ENCODE results near the gene ABCC11.

The ABCC11 gene

DNA sequence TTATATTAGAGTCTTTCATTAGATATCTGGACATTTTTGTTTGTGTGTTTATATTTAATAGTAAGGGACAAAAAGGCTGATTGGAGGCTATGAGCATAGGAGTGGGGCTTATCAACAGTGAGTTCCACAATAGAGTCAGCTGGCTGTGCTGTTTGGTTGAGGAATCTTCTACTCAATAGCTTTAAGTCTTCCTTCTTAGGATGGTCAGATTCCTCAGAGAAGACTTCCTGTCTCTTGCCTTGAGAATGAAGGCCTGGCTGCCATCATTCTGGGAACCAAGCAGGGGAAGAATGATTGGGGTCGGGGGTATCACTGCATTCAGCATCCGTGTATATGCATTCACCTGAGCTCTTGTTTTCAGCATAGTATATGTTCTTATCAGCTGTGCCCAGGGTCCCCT is 31.9 kb upstream of the ABCC11 start:
- no peaks in the 10 kb centered on the region for H3K36me3 ChIP-seq (ENCODE audit: control insufficient read depth, insufficient read depth, low read length)
- no CpG with 5 or more reads among the region's 2 CpGs for WGBS (ENCODE audit: insufficient coverage, insufficient read length)
- H3K27ac ChIP-seq (ENCODE audit: low read length) = no peak overlapping the region
- H3K4me3 ChIP-seq (ENCODE audit: low read length) = no peak overlapping the region
- H3K27me3 ChIP-seq (ENCODE audit: control insufficient read depth, insufficient read depth, low read length) = no peaks in the 10 kb centered on the region
- no peaks in the 10 kb centered on the region for H3K9me3 ChIP-seq (ENCODE audit: control insufficient read depth, insufficient read depth, low read length)
- no peak for DNase-seq (ENCODE audit: low read depth, low spot score)
- no peaks in the 10 kb centered on the region for H3K4me1 ChIP-seq (ENCODE audit: control insufficient read depth, insufficient read depth, low read length)

DNA sequence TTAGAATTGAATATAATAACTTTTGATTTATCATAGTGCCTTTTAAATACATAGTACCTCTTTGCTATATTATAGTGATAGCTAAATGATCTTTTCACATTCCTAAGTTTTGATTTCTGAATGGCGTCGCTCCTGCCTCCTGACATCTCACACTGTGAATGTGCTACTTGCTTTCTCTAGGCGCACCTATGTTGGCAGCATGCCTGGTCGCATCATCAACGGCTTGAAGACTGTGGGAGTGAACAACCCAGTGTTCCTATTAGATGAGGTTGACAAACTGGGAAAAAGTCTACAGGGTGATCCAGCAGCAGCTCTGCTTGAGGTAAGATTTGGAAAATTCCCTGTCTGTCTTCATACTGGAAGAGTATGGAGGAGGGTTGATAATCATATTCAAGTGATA is 29.8 kb upstream of the ABCC11 start:
- no peak for DNase-seq (ENCODE audit: low read depth, low spot score)
- no CpG with 5 or more reads among the region's 5 CpGs for WGBS (ENCODE audit: insufficient coverage, insufficient read length)
- Histone ChIP-seq H3K4me3 (ENCODE audit: low read length) (no peak overlapping the region), H3K9me3 (ENCODE audit: control insufficient read depth, insufficient read depth, low read length) (no peaks in the 10 kb centered on the region), H3K27me3 (ENCODE audit: control insufficient read depth, insufficient read depth, low read length) (no peaks in the 10 kb centered on the region), H3K36me3 (ENCODE audit: control insufficient read depth, insufficient read depth, low read length) (no peaks in the 10 kb centered on the region), H3K27ac (ENCODE audit: low read length) (no peak overlapping the region), H3K4me1 (ENCODE audit: control insufficient read depth, insufficient read depth, low read length) (no peaks in the 10 kb centered on the region)

DNA sequence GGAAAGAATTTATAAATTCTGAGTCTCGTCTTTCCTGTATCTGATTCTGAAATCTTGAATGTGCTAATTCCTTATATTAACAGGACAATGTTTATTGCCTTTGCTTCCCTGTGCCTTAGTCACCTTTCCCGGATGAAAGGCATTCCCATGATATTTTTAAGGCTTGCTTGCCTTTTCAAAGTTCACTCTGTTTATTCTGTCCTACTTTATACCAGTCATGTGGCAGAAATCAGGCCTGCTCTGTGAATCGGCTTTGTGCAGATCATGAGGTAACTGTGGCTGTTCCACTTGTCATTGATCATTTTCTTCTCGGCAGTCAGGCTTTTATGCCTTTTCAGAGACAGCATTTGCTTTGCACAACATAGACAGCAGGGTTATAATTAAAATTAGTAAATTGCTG is 28.8 kb upstream of the ABCC11 start:
- H3K9me3 ChIP-seq (ENCODE audit: control insufficient read depth, insufficient read depth, low read length) = no peaks in the 10 kb centered on the region
- H3K4me3 ChIP-seq (ENCODE audit: low read length) = no peak overlapping the region
- no peak for DNase-seq (ENCODE audit: low read depth, low spot score)
- no CpG with 5 or more reads among the region's 4 CpGs for WGBS (ENCODE audit: insufficient coverage, insufficient read length)
- H3K27ac ChIP-seq (ENCODE audit: low read length) = no peak overlapping the region
- no peaks in the 10 kb centered on the region for H3K27me3 ChIP-seq (ENCODE audit: control insufficient read depth, insufficient read depth, low read length)
- no peaks in the 10 kb centered on the region for H3K4me1 ChIP-seq (ENCODE audit: control insufficient read depth, insufficient read depth, low read length)
- no peaks in the 10 kb centered on the region for H3K36me3 ChIP-seq (ENCODE audit: control insufficient read depth, insufficient read depth, low read length)

DNA sequence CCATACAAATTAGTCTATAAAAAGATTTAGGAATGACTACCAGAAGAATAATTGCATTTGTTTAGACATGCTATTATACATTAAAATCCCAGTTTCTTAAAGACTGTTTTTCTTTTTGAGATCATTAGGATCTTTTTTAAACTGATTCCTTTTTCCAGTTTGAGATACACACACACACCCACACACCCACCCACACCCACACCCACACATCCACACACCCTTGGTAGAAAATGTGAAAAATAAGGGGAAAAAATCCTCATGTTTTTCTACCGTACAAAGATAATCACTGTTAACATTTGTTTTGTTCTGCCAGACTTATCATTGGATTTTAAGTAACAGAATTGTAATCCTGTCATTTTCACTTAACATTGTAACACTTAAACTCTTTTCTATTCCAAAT is 27.1 kb upstream of the ABCC11 start:
- Histone ChIP-seq H3K27me3 (ENCODE audit: control insufficient read depth, insufficient read depth, low read length) (no peaks in the 10 kb centered on the region), H3K36me3 (ENCODE audit: control insufficient read depth, insufficient read depth, low read length) (no peaks in the 10 kb centered on the region), H3K4me3 (ENCODE audit: low read length) (no peak overlapping the region), H3K27ac (ENCODE audit: low read length) (no peak overlapping the region), H3K9me3 (ENCODE audit: control insufficient read depth, insufficient read depth, low read length) (no peaks in the 10 kb centered on the region), H3K4me1 (ENCODE audit: control insufficient read depth, insufficient read depth, low read length) (no peaks in the 10 kb centered on the region)
- WGBS (ENCODE audit: insufficient coverage, insufficient read length) = no CpG with 5 or more reads among the region's 1 CpG
- DNase-seq (ENCODE audit: low read depth, low spot score) = no peak

DNA sequence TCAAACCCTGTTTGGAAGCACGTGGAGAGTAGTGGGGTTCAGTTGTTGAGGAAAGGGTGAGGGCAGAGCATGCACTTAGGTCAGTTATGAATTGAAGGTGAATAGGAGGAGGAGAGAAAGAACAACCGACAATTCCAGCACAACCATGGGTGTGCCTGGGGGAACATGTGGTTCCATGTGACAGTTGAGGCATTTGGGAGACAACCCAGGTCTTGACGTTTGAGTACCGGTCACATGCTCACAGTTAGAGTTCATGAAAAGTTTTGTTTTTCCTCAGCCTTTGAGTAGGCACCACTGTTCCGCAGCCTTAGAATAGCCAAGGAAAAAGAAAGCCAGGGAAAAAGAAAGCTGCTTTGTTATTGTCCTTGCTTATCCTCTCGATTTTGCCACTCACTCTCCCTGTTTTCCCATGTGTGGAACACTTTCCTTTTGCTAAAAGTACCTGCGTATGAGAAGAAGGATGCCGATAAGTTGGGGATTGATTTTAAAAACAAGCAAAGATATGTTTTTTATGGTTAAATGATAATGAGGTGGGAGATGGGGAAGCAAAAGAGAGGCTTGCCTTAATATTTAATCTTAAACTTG is 25.6 kb upstream of the ABCC11 start:
- Histone ChIP-seq H3K9me3 (ENCODE audit: control insufficient read depth, insufficient read depth, low read length) (no peaks in the 10 kb centered on the region), H3K27me3 (ENCODE audit: control insufficient read depth, insufficient read depth, low read length) (no peaks in the 10 kb centered on the region), H3K4me3 (ENCODE audit: low read length) (no peak overlapping the region), H3K27ac (ENCODE audit: low read length) (no peak overlapping the region), H3K36me3 (ENCODE audit: control insufficient read depth, insufficient read depth, low read length) (no peaks in the 10 kb centered on the region), H3K4me1 (ENCODE audit: control insufficient read depth, insufficient read depth, low read length) (no peaks in the 10 kb centered on the region)
- DNase-seq (ENCODE audit: low read depth, low spot score) = no peak
- 100% methylated on average over 2 of the region's 8 CpGs for WGBS (ENCODE audit: insufficient coverage, insufficient read length)

DNA sequence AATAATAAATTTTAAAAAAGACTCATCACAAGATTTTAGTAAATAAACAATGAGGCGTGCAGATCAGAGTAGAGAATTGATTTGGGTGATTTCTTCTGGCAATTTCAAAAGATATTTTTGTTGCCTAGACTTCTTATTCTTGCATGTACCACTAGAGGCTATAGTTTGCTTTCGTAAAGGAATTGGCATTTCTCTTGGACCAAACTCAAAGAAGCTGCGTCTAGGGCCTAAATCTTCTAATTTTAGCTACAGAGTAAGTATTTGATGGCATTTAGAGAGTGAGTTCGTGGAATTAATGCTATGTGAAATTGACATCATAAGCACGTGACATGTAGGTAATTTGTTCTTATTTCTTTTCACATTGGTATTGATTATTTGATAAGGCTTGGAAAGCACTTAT is 24.4 kb upstream of the ABCC11 start:
- no peak for DNase-seq (ENCODE audit: low read depth, low spot score)
- Histone ChIP-seq H3K36me3 (ENCODE audit: control insufficient read depth, insufficient read depth, low read length) (no peaks in the 10 kb centered on the region), H3K9me3 (ENCODE audit: control insufficient read depth, insufficient read depth, low read length) (no peaks in the 10 kb centered on the region), H3K27me3 (ENCODE audit: control insufficient read depth, insufficient read depth, low read length) (no peaks in the 10 kb centered on the region), H3K4me3 (ENCODE audit: low read length) (no peak overlapping the region), H3K4me1 (ENCODE audit: control insufficient read depth, insufficient read depth, low read length) (no peaks in the 10 kb centered on the region), H3K27ac (ENCODE audit: low read length) (no peak overlapping the region)
- WGBS (ENCODE audit: insufficient coverage, insufficient read length) = no CpG with 5 or more reads among the region's 5 CpGs

DNA sequence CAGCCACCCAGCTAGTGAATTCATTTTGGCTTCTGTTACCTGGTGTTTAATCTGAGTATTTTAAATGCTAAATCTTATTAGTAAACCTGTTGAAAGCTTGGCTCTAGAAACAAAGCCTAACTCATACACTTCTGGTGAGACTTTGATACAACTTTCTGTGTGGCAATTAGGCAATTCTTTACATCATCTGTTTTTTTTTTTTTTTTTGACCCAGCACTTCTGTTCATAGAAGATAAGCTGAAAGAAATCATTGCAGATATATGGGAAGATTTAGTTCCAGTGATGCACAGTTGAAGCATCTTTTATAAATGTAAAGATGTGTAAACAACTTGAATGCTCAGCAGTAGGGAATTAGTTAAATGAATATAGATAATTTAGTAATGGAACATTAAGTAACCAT is 21.7 kb upstream of the ABCC11 start:
- Histone ChIP-seq H3K4me1 (ENCODE audit: control insufficient read depth, insufficient read depth, low read length) (no peaks in the 10 kb centered on the region), H3K4me3 (ENCODE audit: low read length) (no peak overlapping the region), H3K36me3 (ENCODE audit: control insufficient read depth, insufficient read depth, low read length) (no peaks in the 10 kb centered on the region), H3K27ac (ENCODE audit: low read length) (no peak overlapping the region), H3K27me3 (ENCODE audit: control insufficient read depth, insufficient read depth, low read length) (no peaks in the 10 kb centered on the region), H3K9me3 (ENCODE audit: control insufficient read depth, insufficient read depth, low read length) (no peaks in the 10 kb centered on the region)
- DNase-seq (ENCODE audit: low read depth, low spot score) = no peak

DNA sequence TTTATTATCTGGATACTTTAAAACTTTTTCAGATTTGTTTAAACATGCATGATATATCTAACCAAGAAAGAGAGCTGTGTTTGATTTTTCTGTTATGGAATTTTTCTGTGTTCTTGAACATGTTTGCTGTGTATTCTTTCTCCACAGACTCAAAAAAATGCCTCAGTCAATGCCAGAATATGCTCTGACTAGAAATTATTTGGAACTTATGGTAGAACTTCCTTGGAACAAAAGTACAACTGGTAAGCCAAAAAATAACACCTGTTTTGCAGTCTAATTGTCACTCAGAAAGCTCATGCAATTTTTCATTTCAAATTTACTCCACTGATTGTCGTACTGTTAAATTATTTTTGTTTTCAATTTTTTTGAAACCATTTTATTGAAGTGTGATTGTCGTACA is 15.3 kb upstream of the ABCC11 start:
- Histone ChIP-seq H3K9me3 (ENCODE audit: control insufficient read depth, insufficient read depth, low read length) (no peaks in the 10 kb centered on the region), H3K4me1 (ENCODE audit: control insufficient read depth, insufficient read depth, low read length) (no peaks in the 10 kb centered on the region), H3K36me3 (ENCODE audit: control insufficient read depth, insufficient read depth, low read length) (peaks cover 4% of the 10 kb centered on the region; the same call in 1 of the 2 replicates), H3K27ac (ENCODE audit: low read length) (no peak overlapping the region), H3K4me3 (ENCODE audit: low read length) (no peak overlapping the region), H3K27me3 (ENCODE audit: control insufficient read depth, insufficient read depth, low read length) (no peaks in the 10 kb centered on the region)
- no peak for DNase-seq (ENCODE audit: low read depth, low spot score)
- WGBS (ENCODE audit: insufficient coverage, insufficient read length) = no CpG with 5 or more reads among the region's 2 CpGs

DNA sequence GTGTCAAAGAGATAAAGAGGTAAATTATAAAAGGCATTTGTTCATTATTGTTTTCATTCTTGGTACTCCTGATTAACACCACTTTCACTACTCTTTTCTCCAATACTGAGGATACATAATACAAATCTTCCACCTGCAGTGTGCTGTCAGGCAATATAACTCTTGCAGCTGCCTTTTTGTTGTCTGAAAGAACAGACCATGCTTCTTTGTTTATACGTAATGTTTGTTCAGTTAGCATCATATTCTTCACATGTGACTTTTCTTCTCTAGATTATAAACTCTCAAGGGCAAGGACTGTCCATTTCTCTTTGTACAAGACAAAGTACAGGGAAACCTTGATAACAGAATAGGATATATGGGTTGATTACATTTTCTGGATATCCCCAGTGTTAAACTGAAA is 14.2 kb upstream of the ABCC11 start:
- no peak overlapping the region for H3K4me3 ChIP-seq (ENCODE audit: low read length)
- H3K27ac ChIP-seq (ENCODE audit: low read length) = no peak overlapping the region
- H3K4me1 ChIP-seq (ENCODE audit: control insufficient read depth, insufficient read depth, low read length) = no peaks in the 10 kb centered on the region
- H3K36me3 ChIP-seq (ENCODE audit: control insufficient read depth, insufficient read depth, low read length) = peaks cover 4% of the 10 kb centered on the region; the same call in 1 of the 2 replicates
- H3K27me3 ChIP-seq (ENCODE audit: control insufficient read depth, insufficient read depth, low read length) = no peaks in the 10 kb centered on the region
- no CpG with 5 or more reads among the region's 1 CpG for WGBS (ENCODE audit: insufficient coverage, insufficient read length)
- DNase-seq (ENCODE audit: low read depth, low spot score) = no peak
- no peaks in the 10 kb centered on the region for H3K9me3 ChIP-seq (ENCODE audit: control insufficient read depth, insufficient read depth, low read length)

DNA sequence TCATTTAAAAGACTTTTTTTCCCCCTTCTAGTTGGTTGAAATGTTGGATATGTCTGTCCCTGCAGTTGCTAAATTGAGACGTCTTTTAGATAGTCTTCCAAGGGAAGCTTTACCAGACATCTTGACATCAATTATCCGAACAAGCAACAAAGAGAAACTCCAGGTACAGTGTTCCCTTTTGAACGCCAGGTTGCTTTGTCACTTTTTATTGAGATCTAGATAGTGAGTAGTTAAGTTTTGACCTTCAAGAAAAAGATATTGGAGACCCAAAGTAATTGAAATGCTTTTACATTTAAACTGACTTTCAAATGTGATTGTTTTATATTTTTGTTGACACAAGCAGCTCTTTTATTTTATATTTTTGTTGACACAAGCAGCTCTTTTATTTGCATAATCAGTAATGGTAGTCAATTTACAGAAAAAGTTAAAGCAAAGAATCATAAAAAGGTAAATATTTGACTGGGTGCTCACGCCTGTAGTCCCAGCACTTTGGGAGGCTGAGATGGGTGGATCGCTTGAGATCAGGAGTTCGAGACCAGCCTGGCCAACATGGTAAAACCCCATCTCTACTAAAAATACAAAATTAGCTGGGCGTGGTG is 9.3 kb upstream of the ABCC11 start:
- no peak overlapping the region for H3K27ac ChIP-seq (ENCODE audit: low read length)
- no peak for DNase-seq (ENCODE audit: low read depth, low spot score)
- H3K4me3 ChIP-seq (ENCODE audit: low read length) = no peak overlapping the region
- no peaks in the 10 kb centered on the region for H3K4me1 ChIP-seq (ENCODE audit: control insufficient read depth, insufficient read depth, low read length)
- H3K36me3 ChIP-seq (ENCODE audit: control insufficient read depth, insufficient read depth, low read length) = no peaks in the 10 kb centered on the region; the same call in 1 of the 2 replicates
- H3K27me3 ChIP-seq (ENCODE audit: control insufficient read depth, insufficient read depth, low read length) = no peaks in the 10 kb centered on the region
- no CpG with 5 or more reads among the region's 7 CpGs for WGBS (ENCODE audit: insufficient coverage, insufficient read length)
- H3K9me3 ChIP-seq (ENCODE audit: control insufficient read depth, insufficient read depth, low read length) = no peaks in the 10 kb centered on the region

DNA sequence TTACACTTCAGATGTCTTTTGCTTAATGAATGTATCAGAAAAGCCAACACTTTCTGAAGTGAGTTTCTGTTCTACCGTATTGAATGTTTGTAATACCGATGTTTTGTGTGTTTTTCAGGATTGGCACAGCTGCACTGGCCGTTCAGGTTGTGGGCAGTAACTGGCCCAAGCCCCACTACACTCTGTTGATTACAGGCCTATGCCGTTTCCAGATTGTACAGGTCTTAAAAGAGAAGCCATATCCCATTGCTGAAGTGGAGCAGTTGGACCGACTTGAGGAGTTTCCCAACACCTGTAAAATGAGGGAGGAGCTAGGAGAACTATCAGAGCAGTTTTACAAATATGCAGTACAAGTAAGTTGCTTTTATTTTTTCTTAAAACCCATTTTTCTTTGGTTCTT is 4.7 kb upstream of the ABCC11 start:
- Histone ChIP-seq H3K36me3 (ENCODE audit: control insufficient read depth, insufficient read depth, low read length) (no peaks in the 10 kb centered on the region), H3K27ac (ENCODE audit: low read length) (no peak overlapping the region), H3K4me1 (ENCODE audit: control insufficient read depth, insufficient read depth, low read length) (no peaks in the 10 kb centered on the region), H3K9me3 (ENCODE audit: control insufficient read depth, insufficient read depth, low read length) (no peaks in the 10 kb centered on the region), H3K4me3 (ENCODE audit: low read length) (no peak overlapping the region), H3K27me3 (ENCODE audit: control insufficient read depth, insufficient read depth, low read length) (no peaks in the 10 kb centered on the region)
- no peak for DNase-seq (ENCODE audit: low read depth, low spot score)
- WGBS (ENCODE audit: insufficient coverage, insufficient read length) = no CpG with 5 or more reads among the region's 5 CpGs
